ENCODE measurements around the gene CAPZA1. TPM values are rescaled to one million over a fixed set of nuclear protein-coding genes. Genes with fewer than 3 reads are reported as not detected.

CAPZA1 gene
- total and polyA plus RNA-seq, 2 of the 8 experiments (the other 6 are each of a cell fraction or from before 2014, with no cell fraction given), result 48.9 to 107 TPM

DNA sequence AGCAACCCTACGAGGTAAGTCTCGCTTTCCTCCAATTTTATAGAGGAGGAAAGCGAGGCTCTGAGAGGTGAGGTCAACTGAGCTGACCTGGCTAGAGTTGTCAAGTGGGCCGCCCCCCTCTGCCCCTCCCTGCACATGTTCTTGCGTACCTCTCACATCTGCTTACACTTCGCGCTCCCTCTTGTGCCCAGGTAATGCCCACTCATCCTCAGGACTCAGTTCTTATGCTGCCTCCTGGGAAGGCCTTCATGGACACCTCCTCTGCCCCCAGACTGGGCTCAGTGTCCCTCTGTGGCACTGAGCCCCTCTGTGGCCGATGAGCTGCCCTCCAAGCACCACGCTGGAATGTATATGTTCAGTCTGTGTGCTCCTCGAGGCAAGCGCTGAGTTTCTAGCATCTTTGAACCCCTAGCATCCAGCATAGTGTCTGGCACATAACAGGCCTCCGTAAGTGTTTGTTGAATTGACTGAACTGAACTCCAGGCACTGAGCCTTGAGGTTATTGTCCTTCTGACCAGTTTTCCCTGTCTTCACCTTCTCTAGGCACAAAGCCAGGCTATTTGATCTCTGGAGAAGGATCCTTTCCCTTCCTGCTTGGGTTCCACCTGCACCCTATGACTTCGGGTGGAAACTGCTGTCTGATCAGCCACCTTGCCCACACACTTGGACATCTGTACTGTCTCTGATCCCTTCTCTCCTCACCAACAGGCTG, 68.3 kb downstream of the CAPZA1 start:
- no peak for DNase-seq (ENCODE audit: low read depth in 1 of 2, low spot score in 2 of 2)
- H3K4me2 ChIP-seq (ENCODE audit: insufficient read depth in 1 of 2, low read depth in 2 of 2, low read length in 2 of 2), result no peak overlapping the region
- no peak overlapping the region for H3K4me3 ChIP-seq (ENCODE audit: extremely low read depth in 1 of 4, insufficient read depth in 2 of 4, low read depth in 3 of 4, low read length in 4 of 4)
- no peak overlapping the region for H4K5ac ChIP-seq (ENCODE audit: insufficient read length, low read depth, low read length)
- no peak overlapping the region for H2BK120ac ChIP-seq (replicated peaks; ENCODE audit: low read depth, low read length)
- TF ChIP-seq SP1 (IDR thresholded peaks at IDR 0.05; ENCODE audit: low read depth, low read length), result no peak
- TF ChIP-seq PHF8 (conservative IDR thresholded peaks at IDR 0.05; ENCODE audit: low read depth, low read length), result no peak
- TF ChIP-seq CBX8 (IDR thresholded peaks at IDR 0.05; ENCODE audit: borderline replicate concordance, low read depth, low read length), result no peak
- no peak for TF ChIP-seq SIRT6 (IDR thresholded peaks at IDR 0.05; ENCODE audit: low read length)
- no peak for TF ChIP-seq ZNF274 (IDR thresholded peaks at IDR 0.05; ENCODE audit: borderline replicate concordance, extremely low read depth, low read length)
- TF ChIP-seq JUND (IDR thresholded peaks at IDR 0.05; ENCODE audit: low read length), result no peak
- H3K27me3 ChIP-seq (replicated peaks in 1 of 4; ENCODE audit: control insufficient read depth in 3 of 4, extremely low read depth in 1 of 4, insufficient read depth in 3 of 4, low read length in 3 of 4), result no peaks in the 10 kb centered on the region
- H3K79me1 ChIP-seq (ENCODE audit: low read depth, low read length), result peaks cover 3% of the 10 kb centered on the region
- CTCF ChIA-PET (ENCODE audit: partially characterized antibody), result interaction anchor here (1.2 to 2.4 kb wide), 2 partner anchors 9 to 20 kb away, joined by 3 to 6 read pairs; no protein-coding TSS in a partner anchor
- no peak overlapping the region for H3K4ac ChIP-seq (replicated peaks; ENCODE audit: insufficient read length, low read depth, low read length)
- H4K20me1 ChIP-seq (replicated peaks in 1 of 2; ENCODE audit: control insufficient read depth in 1 of 2, insufficient read depth in 2 of 2, low read length in 2 of 2), result peaks cover 0 to 10% of the 10 kb centered on the region in 2 experiments
- H3K14ac ChIP-seq (ENCODE audit: insufficient read length), result no peak overlapping the region
- no peak overlapping the region for H3K56ac ChIP-seq (replicated peaks; ENCODE audit: insufficient read length, low read depth, low read length)
- H4K8ac ChIP-seq (ENCODE audit: extremely low read depth, insufficient read depth, low read length), result no peak overlapping the region
- no peak overlapping the region for H2BK20ac ChIP-seq (ENCODE audit: low read length)
- H3K23ac ChIP-seq (ENCODE audit: insufficient read length), result no peak overlapping the region
- no peak overlapping the region for H3K27ac ChIP-seq (ENCODE audit: low read depth, low read length)
- no peak overlapping the region for H2BK15ac ChIP-seq (ENCODE audit: low read length)
- H3K18ac ChIP-seq (ENCODE audit: extremely low read depth, low read length), result no peak overlapping the region
- H3K23me2 ChIP-seq (ENCODE audit: low read depth, low read length), result no peaks in the 10 kb centered on the region
- FAIRE-seq, result no peak
- no peak overlapping the region for H2AK5ac ChIP-seq (ENCODE audit: low read depth, low read length)
- H3K9me3 ChIP-seq (ENCODE audit: insufficient read depth in 2 of 2, low read depth in 1 of 2, low read length in 1 of 2), result no peaks in the 10 kb centered on the region
- H2AFZ ChIP-seq (ENCODE audit: low read length), result no peak overlapping the region
- no peak overlapping the region for H4K91ac ChIP-seq (replicated peaks; ENCODE audit: insufficient read length, low read length)
- H3K9ac ChIP-seq (replicated peaks in 1 of 4; ENCODE audit: extremely low read depth in 1 of 4, low read depth in 3 of 4, low read length in 3 of 4), result no peak overlapping the region
- peaks cover 0 to 25% (median 15%) of the 10 kb centered on the region in 4 experiments; a peak in 7 of 8 replicates for H3K36me3 ChIP-seq (ENCODE audit: control insufficient read depth in 2 of 4, insufficient read depth in 4 of 4, low read length in 3 of 4)
- POLR2A ChIA-PET (ENCODE audit: partially characterized antibody), result interaction anchor here (2.0 to 6.0 kb wide), 3 partner anchors 12 to 14 kb away, joined by 10 to 32 read pairs (median 26); partner anchors contain the start of gene MOV10
- WGBS, 2 experiments (ENCODE audit: extremely low coverage in 1 of 2, insufficient coverage in 1 of 2, insufficient read length in 1 of 2, insufficient replicate concordance in 2 of 2, low coverage in 1 of 2, low lambda C conversion rate in 2 of 2, missing lambda C conversion rate in 1 of 2), result 92% methylated on average over 13 of the region's 13 CpGs; no CpG with 5 or more reads in 1 of the 2 experiments
- H3K4me1 ChIP-seq (replicated peaks in 1 of 4; ENCODE audit: control insufficient read depth in 3 of 4, insufficient read depth in 4 of 4, low read length in 3 of 4), result peaks cover 0 to 2% (median 0%) of the 10 kb centered on the region in 4 experiments; a peak in 2 of 7 replicates
- no peak overlapping the region for H2BK5ac ChIP-seq (ENCODE audit: low read depth, low read length)
- peaks cover 0 to 5% of the 10 kb centered on the region in 2 experiments; a peak in 1 of 4 replicates for H3K79me2 ChIP-seq (ENCODE audit: control insufficient read depth in 1 of 2, insufficient read depth in 2 of 2, low read length in 2 of 2)
- H2BK12ac ChIP-seq (ENCODE audit: low read depth, low read length), result no peak overlapping the region
